Ectodermal cell (in vitro differentiated cells): ENCODE measurements around the gene ACBD5.

ENCODE experiments used
- H3K27ac ChIP-seq: 2 replicates; pipeline ENCODE4 v1.7.0; 2013; ENCODE audit warnings: mild to moderate bottlenecking, low read depth, low read length; ENCODE audit not compliant: insufficient read depth, poor library complexity, severe bottlenecking
- H3K27me3 ChIP-seq: 2 replicates; pipeline ENCODE4 v1.7.0; 2013; ENCODE audit warnings: mild to moderate bottlenecking, low read length; ENCODE audit not compliant: insufficient read depth, control insufficient read depth, poor library complexity, severe bottlenecking
- H3K36me3 ChIP-seq: one replicate; pipeline ENCODE4 v1.7.0; 2013; ENCODE audit warnings: low read length; ENCODE audit not compliant: control insufficient read depth, insufficient read depth
- H3K4me1 ChIP-seq: one replicate; pipeline ENCODE4 v1.7.0; 2013; ENCODE audit warnings: low read length; ENCODE audit not compliant: control insufficient read depth, insufficient read depth
- H3K4me3 ChIP-seq: 2 replicates; pipeline ENCODE4 v1.7.0; 2013; ENCODE audit warnings: low read depth, low read length, control low read depth; ENCODE audit not compliant: insufficient read depth
- H3K9me3 ChIP-seq: 2 replicates; pipeline ENCODE4 v1.7.0; 2013; ENCODE audit warnings: mild to moderate bottlenecking, low read length, moderate library complexity; ENCODE audit not compliant: control insufficient read depth
- WGBS, 2 experiments: methylation state at CpG; one replicate each; pipeline ENCODE4 v1.1.7; 2013; ENCODE audit warnings: missing lambda C conversion rate in 2 of 2; 5-methylcytosine and 5-hydroxymethylcytosine counted together

Gene ACBD5

DNA sequence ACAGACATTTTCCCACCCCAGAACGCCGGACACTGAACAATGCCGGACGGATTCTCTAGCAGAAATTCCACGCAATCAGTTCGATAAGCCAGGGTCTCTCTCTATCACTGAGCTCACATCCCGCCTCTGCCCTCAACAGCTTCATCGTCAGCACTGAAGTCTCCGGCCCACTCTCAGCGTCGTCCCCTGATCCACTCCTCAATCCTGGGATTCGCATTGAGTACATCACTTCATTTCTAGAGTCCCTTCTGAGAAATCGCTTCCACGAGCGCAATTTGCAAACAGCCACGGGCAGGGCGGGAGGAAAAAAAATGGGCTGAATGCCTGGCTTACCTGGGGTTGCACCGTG, 86.8 kb downstream of the ACBD5 start:
- no peak overlapping the region for H3K27ac ChIP-seq
- peaks cover 11% of the 10 kb centered on the region for H3K4me1 ChIP-seq
- WGBS, 2 experiments = 0% methylated on average over 18 of the region's 18 CpGs
- no peaks in the 10 kb centered on the region for H3K9me3 ChIP-seq
- H3K4me3 ChIP-seq = peak overlapping the region; percentile 91
- peaks cover 6% of the 10 kb centered on the region for H3K36me3 ChIP-seq
- H3K27me3 ChIP-seq = no peaks in the 10 kb centered on the region

DNA sequence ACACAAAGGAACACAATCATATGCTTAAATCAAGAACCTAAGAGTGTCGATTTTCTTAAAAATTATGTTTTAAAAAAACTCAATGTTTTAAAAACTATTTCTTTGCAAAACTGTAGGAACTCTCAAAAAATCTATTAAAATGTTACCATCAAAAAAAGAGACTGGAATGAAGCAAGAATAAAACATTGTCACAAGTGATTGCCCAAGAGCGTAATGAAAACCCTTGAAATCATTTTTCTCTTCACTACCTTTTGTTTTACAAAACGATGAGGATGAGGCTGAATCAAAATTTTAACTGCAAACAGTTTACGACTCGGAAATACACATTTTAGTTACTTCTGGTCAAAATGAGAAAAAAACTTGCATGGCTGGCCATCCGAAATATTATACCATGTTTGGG, 87.3 kb downstream of the ACBD5 start:
- Histone ChIP-seq H3K4me3 (peak overlapping the region; percentile 91), H3K36me3 (peaks cover 4% of the 10 kb centered on the region), H3K4me1 (peaks cover 11% of the 10 kb centered on the region), H3K9me3 (no peaks in the 10 kb centered on the region), H3K27ac (no peak overlapping the region), H3K27me3 (no peaks in the 10 kb centered on the region)
- WGBS, 2 experiments = 3% methylated on average over 4 to 5 of the region's 6 CpGs

DNA sequence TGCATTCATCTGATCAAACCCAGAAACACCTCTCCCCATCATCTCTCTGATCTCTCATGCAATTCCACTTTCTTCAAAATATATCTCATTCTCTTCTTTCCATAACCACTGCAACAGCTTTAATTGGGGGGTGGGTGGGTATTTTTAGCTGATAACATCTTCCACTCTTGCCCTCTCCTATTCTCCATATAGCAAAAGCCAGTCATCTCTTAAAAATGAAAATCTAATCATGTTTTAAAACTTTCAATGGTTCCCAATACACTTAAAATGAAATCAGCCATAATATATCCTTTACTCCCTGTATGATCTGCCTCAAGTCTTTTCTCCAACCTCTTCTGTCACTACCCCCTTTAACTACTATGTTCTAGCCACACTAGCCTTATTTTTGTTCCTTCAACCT, 87.9 kb downstream of the ACBD5 start:
- H3K4me3 ChIP-seq = peak overlapping the region; percentile 91
- H3K9me3 ChIP-seq = no peaks in the 10 kb centered on the region
- peaks cover 11% of the 10 kb centered on the region for H3K4me1 ChIP-seq
- H3K27ac ChIP-seq = no peak overlapping the region
- H3K27me3 ChIP-seq = no peaks in the 10 kb centered on the region
- H3K36me3 ChIP-seq = peaks cover 6% of the 10 kb centered on the region

DNA sequence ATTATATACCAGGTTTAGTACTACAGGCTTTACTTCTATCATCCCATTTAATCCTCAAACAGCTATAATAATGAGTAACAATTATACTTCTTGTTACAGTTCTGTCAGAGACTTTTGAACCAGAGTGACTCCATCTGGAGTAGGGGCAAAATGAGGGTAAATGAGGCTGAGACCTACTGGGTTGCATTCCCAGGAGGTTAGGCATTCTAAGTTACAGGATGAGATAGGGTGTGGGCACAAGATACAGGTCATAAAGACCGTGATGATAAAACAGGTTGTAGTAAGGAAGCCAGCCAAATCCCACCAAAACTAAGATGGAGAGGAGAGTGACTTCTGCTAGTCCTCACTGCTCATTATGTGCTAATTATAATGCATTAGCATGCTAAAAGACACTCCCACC, 90.3 kb downstream of the ACBD5 start:
- Histone ChIP-seq H3K9me3 (no peaks in the 10 kb centered on the region), H3K36me3 (peaks cover 16% of the 10 kb centered on the region), H3K4me1 (peaks cover 7% of the 10 kb centered on the region), H3K27ac (no peak overlapping the region), H3K4me3 (no peak overlapping the region), H3K27me3 (no peaks in the 10 kb centered on the region)
- 91 to 100% methylated on average over 1 of the region's 1 CpG for WGBS, 2 experiments

DNA sequence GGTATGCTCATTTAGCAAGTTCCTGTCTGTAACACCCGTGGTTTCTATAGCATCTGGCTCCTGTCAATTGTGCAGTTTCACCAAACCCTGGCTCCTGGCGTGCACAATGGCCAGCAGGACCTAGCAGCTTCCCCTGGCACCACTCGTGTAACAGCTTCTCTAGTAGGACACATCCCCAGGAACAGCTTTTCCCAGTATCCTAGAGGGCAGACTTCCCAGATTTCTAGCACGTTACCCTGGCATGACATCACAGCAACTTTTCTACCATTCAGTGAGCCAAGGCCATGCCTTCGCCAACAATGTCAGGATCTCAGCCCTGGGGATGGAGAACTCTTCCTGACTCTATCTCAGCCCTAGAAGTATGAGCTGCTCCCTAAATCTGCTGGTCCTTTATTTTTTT, 92.9 kb downstream of the ACBD5 start:
- Histone ChIP-seq H3K9me3 (no peaks in the 10 kb centered on the region), H3K4me3 (no peak overlapping the region), H3K27ac (no peak overlapping the region), H3K36me3 (peaks cover 37% of the 10 kb centered on the region), H3K27me3 (no peaks in the 10 kb centered on the region), H3K4me1 (peaks cover 3% of the 10 kb centered on the region)
- 96 to 97% methylated on average over 5 of the region's 5 CpGs for WGBS, 2 experiments

DNA sequence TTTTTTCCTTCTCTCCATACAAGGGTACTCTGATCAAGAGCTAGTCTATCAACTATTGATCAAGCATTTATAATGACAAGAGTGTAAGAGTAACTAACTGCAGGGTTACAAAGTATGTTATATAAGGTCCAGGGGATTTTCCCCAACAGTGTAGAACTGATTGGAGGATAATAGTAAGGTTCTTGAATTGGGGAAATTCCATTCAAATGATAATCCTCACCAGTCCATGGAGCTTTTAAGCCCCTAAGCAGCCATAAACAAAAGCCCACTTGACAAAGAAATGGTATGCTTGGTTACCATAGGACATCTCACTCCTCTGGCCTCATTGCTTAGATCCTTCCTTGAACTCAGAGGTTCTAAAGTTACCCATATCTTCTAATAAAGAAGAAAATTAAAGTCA, 94.7 kb downstream of the ACBD5 start:
- Histone ChIP-seq H3K27me3 (no peaks in the 10 kb centered on the region), H3K36me3 (peaks cover 41% of the 10 kb centered on the region), H3K9me3 (no peaks in the 10 kb centered on the region), H3K4me1 (no peaks in the 10 kb centered on the region), H3K4me3 (no peak overlapping the region), H3K27ac (peak overlapping the region; percentile 77)
